GM12878 (cell line): ENCODE results near the gene CENPA. TPM values are rescaled to one million over a fixed set of nuclear protein-coding genes. Genes with fewer than 3 reads are reported as not detected.

ENCODE experiments used
- ATAC-seq: fragments of 200-7000 bp; cut with Tn5 transposase; 3 replicates; pipeline ENCODE4 v1.9.1; 2020; ENCODE audit warnings: mild to moderate bottlenecking, moderate library complexity
- BruUV-seq: library from RNA; stranded (reverse); fragments of 400-500 nt; replicated peaks from 2 replicates; lab custom pipeline; 2021; lab: Mats Ljungman, UMichigan
- CTCF ChIA-PET: fragments of 300-600 bp; sonication (Branson Sonifier 250); formaldehyde crosslinking; extraction: SDS; loops from one replicate; lab custom pipeline; 2021; ENCODE audit warnings: inconsistent platforms; lab: Yijun Ruan, JAX
- POLR2A ChIA-PET: fragments of 350-600 bp; formaldehyde crosslinking; extraction: SDS; loops from one replicate; lab custom pipeline; 2021; ENCODE audit warnings: inconsistent platforms; lab: Charles Lee
- RAD21 ChIA-PET: fragments of 300-600 bp; sonication (Branson Sonifier 250); formaldehyde crosslinking; loops from one replicate; lab custom pipeline; 2023; ENCODE audit warnings: antibody characterized with exemption; ENCODE audit not compliant: unreplicated experiment; lab: Charles Lee
- SMC1A ChIA-PET: fragments of 300-600 bp; sonication (Branson Sonifier 250); formaldehyde crosslinking; loops from one replicate; lab custom pipeline; 2023; ENCODE audit not compliant: unreplicated experiment, uncharacterized antibody; lab: Charles Lee
- DNase-seq: peaks from one replicate; pipeline ENCODE4 v3.0.0-alpha.2; 2011; ENCODE audit warnings: low read depth, low spot score
- FAIRE-seq: peaks from 3 replicates; lab custom pipeline; 2011; peaks lifted over from hg19 to GRCh38; lab: Jason Lieb, UNC
- H2AFZ ChIP-seq: 2 replicates; pipeline ENCODE4 v1.6.0; 2011; ENCODE audit warnings: low read depth, low read length, control low read depth; ENCODE audit not compliant: control insufficient read depth
- H3K27ac ChIP-seq: 2 replicates; pipeline ENCODE4 v1.5.1; 2011; ENCODE audit warnings: control low read depth; ENCODE audit not compliant: control insufficient read depth, insufficient read depth
- H3K27me3 ChIP-seq, 2 experiments: replicated peaks in 1 of 2; 2 replicates each; pipeline versions ENCODE4 v1.6.0 to v1.6.1; 2011; ENCODE audit warnings: low read length in 1 of 2; ENCODE audit not compliant: control insufficient read depth in 2 of 2, insufficient read depth in 2 of 2
- H3K36me3 ChIP-seq, 2 experiments: 2 replicates each; pipeline ENCODE4 v1.5.1; 2011; ENCODE audit warnings: low read length in 1 of 2; ENCODE audit not compliant: control insufficient read depth in 2 of 2, insufficient read depth in 2 of 2
- H3K4me1 ChIP-seq: 2 replicates; pipeline ENCODE4 v1.6.1; 2011; ENCODE audit warnings: mild to moderate bottlenecking, low read length, moderate library complexity, mixed read lengths; ENCODE audit not compliant: control insufficient read depth, insufficient read depth
- H3K4me2 ChIP-seq: 2 replicates; pipeline ENCODE4 v1.6.0; 2011; ENCODE audit warnings: control low read depth; ENCODE audit not compliant: control insufficient read depth, insufficient read depth
- H3K4me3 ChIP-seq: fragments of 200-600 bp; sonication (generic); 2 replicates; pipeline ENCODE4 v1.5.1; 2016
- H3K79me2 ChIP-seq: 2 replicates; pipeline ENCODE4 v1.6.0; 2011; ENCODE audit warnings: low read length; ENCODE audit not compliant: control insufficient read depth, insufficient read depth
- H3K9ac ChIP-seq: 2 replicates; pipeline ENCODE4 v1.8.0; 2011; ENCODE audit warnings: low read length, control low read depth, mixed read lengths; ENCODE audit not compliant: control insufficient read depth, insufficient read depth
- H3K9me3 ChIP-seq: replicated peaks from 3 replicates; pipeline ENCODE4 v1.5.1; 2011; ENCODE audit warnings: mild to moderate bottlenecking, low read length; ENCODE audit not compliant: control insufficient read depth, insufficient read depth
- H4K20me1 ChIP-seq: 2 replicates; pipeline ENCODE4 v1.6.0; 2011; ENCODE audit not compliant: control insufficient read depth, insufficient read depth
- REST ChIP-seq: IDR thresholded peaks from 2 replicates; pipeline ENCODE4 v1.6.1; 2012; ENCODE audit warnings: mild to moderate bottlenecking, low read depth, low read length
- TBL1XR1 ChIP-seq: IDR thresholded peaks from 2 replicates; pipeline ENCODE4 v1.6.1; 2012; ENCODE audit warnings: low read depth, low read length, improper control_type of control experiment
- ZBTB40 ChIP-seq: fragments of 450-650 bp; IDR thresholded peaks from 2 replicates; pipeline ENCODE4 v1.6.1; 2016; ENCODE audit warnings: mild to moderate bottlenecking, moderate library complexity, borderline replicate concordance
- WGBS: methylation state at CpG from one replicate; pipeline ENCODE4 v1.1.6; 2016; ENCODE audit warnings: low lambda C conversion rate; ENCODE audit not compliant: insufficient replicate concordance, insufficient coverage; ENCODE audit errors: missing lambda C conversion rate; 5-methylcytosine and 5-hydroxymethylcytosine counted together
- in situ Hi-C: fragments of 300-500 bp; cut with MboI; formaldehyde crosslinking; loops from 9 replicates; pipeline ENCODE4 v1.14.3; 2018; ENCODE audit warnings: mixed read lengths
- intact Hi-C: fragments of 100-400 bp; cut with micrococcal nuclease; formaldehyde crosslinking; loops from one replicate; pipeline ENCODE4 v1.14.2; 2022; ENCODE audit not compliant: unreplicated experiment
- polyA plus RNA-seq, 11 experiments: library from polyadenylated mRNA; depleted of rRNA in 4 of 11; unstranded in 6 of 11; stranded (reverse) in 5 of 11; fragments of >200 nt; fragmentation: Nextera tagmentation in 4 of 11; fragmentation: Illumina TruSeq in 1 of 11; extraction: Ambion mirVana in 4 of 11; extraction: Trizol in 1 of 11; gene quantifications; 1 replicate in 1 of 11; 2 replicates in 10 of 11; pipeline versions ENCODE4 v1.2.1 to v1.2.3, GENCODE V29; 2011 to 2016; ENCODE audit warnings: inconsistent platforms in 2 of 11, missing spikeins in 2 of 11, low read depth in 1 of 11
- total RNA-seq, 4 experiments: library from RNA; depleted of rRNA in 3 of 4; stranded (reverse); fragments of >200 nt in 3 of 4; fragmentation: Illumina TruSeq in 1 of 4; extraction: Trizol in 1 of 4; gene quantifications; 2 replicates each; pipeline versions ENCODE4 v1.2.1 to v1.2.3, GENCODE V29; 2013 to 2021

CENPA gene
- total and polyA plus RNA-seq, 10 of the 15 experiments (the other 5 are each of a cell fraction or from before 2014, with no cell fraction given): 8.1 to 66.6 (median 36.7) TPM

GRCh38 chr2:26838121-26838906 lies 52.5 kb downstream of the CENPA start:
- no peak overlapping the region for H3K27ac ChIP-seq
- FAIRE-seq: no peak
- no peak overlapping the region for H3K4me3 ChIP-seq
- CTCF ChIA-PET: no interaction called here
- no peak for TF ChIP-seq ZBTB40
- peak; percentile 77 for TF ChIP-seq REST
- TF ChIP-seq TBL1XR1: no peak
- H3K36me3 ChIP-seq: no peaks in the 10 kb centered on the region
- H3K27me3 ChIP-seq: no peaks in the 10 kb centered on the region; a peak in 1 of 4 replicates
- RAD21 ChIA-PET: no interaction called here
- H4K20me1 ChIP-seq: no peaks in the 10 kb centered on the region
- SMC1A ChIA-PET: no interaction called here
- no peak overlapping the region for H3K9ac ChIP-seq
- H3K9me3 ChIP-seq: no peaks in the 10 kb centered on the region
- no peak for ATAC-seq
- H3K4me1 ChIP-seq: no peaks in the 10 kb centered on the region
- H2AFZ ChIP-seq: no peak overlapping the region
- in situ Hi-C loops: no loop called here
- H3K4me2 ChIP-seq: no peak overlapping the region
- no TSS peak for BruUV-seq
- H3K79me2 ChIP-seq: no peaks in the 10 kb centered on the region
- no peak for DNase-seq
- POLR2A ChIA-PET: no interaction called here
- intact Hi-C loops: no loop called here
- 51% methylated on average over 6 of the region's 6 CpGs for WGBS
